ENCODE measurements around the gene DYSF.
A peak's percentile ranks its signal among the peaks of the same experiment; 100 is the strongest.

The DYSF gene

DNA sequence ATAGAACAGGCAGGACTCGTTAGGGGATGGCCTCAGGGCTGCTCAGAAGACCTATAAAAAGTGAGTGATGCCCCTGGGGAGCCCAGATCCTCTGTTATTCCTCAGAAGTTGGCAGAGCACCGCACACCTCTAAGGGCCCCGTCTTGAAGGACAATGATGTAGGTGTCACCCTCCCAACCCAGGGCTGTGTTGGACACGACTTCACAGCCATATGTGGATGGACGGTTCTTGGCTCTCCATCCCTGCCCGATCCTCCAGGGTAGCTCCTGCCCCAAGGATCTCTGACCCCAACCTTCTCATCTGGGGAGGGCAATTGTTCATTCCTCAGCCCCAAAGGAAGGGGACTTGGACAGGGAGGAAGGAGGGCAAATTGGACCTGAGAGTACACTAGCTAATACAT, 246.1 kb downstream of the DYSF start:
- no peak for DNase-seq

DNA sequence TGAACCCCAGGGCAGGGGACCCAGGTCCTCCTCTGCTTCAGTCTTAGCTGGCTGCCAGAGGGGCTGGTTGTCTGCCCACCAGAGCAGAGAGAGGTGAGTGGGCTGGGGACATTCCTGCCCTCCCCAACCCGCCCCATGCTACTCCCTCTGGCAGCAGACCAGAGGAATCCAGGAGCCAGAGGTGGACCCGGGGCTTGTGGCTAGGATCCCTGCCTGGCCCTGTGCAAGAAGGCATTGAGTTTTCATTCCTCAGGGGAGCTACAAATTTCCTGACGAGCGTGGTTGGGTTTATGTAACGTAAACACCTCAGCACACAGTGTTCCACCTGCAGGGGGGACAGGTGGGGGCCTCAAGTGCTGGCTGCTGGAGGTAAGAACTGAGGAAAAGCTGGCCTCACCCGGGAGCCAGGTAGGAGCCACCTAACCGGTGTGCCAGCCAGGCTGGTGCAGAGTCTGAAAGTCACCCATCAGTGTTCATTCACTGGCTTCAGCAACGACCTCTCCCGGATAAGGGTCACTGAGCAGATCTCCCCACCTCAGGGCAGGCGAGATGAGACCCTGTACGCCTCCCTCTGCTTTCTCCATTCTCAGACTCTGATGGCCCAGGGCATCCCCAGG, 246.8 kb downstream of the DYSF start:
- DNase-seq = peak; percentile 22

DNA sequence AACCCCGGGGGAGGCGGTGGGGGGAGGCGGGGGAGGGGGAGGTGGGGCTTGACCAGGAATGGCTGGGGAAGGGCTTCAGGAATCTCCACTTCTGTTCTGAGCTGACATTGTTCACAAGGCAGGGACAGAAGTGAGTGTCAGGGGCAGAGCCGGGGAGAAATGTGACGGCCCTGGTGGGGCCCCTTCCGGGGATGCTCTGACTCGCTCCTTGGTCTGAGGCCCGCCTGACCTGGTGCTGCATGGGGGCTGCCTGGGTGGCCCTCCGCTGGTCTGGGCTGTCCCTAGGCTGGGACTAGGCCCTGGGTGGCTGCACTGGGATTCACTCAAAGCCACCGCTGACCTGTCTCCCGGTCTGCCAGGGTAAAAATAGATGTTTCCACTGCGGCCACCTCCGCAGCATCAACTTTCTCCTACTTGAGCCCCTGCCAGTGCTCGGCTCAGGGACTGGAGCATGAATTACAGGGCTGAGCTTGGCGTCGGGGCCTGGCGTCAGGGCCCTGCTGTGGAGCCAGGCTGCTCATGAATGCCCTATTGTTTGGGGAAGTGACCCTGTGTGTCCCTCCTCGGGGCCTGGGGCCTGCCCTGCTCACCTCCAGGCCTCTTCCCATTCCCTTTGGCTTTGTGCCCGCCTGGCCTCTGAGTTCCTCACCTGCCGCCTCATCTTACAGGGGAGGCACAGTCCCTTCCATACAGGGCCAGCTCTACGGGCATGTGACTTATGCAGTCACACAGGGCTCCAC, 247.5 kb downstream of the DYSF start:
- no peak for DNase-seq

DNA sequence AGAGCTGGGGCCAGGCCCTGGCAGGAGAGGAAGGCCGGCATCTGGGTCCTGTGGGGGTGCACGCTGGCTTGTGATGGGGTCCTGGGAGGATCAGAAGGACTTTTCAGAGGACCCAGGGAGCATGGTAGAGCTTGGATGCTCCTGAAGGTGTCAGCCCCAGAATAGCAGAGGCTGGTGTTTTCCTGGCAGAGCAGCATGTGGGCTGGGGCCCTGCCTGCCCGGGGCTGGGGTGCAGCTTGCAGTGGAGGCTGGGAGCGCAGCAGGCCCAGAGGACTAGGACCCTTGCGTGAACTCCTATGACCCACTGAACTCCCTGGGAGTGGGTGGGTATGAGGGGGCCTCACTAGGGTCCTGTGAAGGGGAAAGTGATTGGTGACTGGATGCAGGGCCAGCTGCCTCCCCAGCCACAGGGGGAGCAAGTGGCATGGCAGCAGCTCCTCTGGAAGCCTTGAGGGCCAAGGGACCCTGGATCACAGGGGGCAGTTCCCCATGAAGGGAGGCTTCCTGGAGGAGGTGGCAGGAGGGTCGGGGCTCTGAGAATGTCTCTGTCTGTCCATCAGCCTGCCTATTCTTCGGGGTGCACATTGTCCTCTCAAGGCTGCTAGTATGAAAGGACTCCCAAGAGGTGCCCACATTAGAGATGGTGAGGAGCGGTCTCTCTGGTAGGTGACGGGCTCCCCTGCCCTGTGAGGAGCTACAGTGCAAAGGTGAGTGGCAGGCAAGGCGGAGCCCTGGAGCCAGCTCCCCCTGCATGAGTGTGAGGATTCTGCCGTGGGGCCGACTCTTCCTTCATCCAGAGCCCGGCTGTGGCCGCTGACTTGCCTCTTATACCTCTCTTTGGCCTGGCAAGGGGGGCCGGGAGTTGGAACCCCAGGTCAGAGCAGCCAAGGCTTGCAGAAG, 249.0 kb downstream of the DYSF start:
- no peak for DNase-seq

DNA sequence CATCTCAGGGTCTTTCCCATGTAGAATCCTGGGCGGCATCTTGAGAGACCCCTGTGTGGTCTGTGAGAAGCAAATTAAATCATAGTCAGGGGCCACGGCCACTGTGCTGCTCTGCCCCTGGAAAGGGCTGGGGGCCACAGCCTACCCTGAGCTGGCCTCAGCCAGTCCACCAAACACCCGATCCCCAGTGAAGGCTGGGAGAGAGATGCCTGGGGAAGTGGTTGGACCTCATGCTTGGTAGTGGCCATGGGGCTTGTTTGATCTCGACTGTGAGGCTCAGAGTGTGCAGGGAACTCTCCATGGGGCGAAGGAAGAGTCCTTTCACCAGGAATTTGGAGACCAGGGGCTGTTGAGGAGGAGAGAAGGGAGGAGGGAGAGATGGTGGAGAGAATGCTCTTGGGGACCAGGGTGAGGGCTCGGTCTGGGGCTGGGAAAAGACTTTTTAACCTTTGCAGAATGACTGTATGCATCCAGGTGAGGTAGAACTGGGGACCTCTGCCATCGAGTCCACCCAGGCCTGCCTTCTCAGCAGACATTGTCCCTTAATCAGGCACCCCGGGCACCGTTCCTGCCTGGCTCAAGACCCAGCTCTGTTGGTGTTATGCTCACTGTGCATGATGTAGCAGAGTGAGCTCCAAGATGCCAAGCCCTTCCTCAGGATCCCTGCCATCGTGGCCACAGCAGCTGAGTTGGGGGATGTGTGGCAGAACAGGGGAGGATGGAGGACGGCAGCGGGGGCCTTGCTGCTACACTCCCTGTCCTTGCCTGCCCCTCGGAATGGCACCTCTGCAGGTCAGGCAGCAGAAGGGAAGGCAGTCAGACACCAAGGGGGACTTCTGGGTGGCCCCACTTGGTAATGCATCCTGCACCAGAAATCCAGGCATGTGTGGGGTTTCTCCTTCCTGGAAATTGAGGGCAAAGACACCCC, 249.9 kb downstream of the DYSF start:
- no peak for DNase-seq

DNA sequence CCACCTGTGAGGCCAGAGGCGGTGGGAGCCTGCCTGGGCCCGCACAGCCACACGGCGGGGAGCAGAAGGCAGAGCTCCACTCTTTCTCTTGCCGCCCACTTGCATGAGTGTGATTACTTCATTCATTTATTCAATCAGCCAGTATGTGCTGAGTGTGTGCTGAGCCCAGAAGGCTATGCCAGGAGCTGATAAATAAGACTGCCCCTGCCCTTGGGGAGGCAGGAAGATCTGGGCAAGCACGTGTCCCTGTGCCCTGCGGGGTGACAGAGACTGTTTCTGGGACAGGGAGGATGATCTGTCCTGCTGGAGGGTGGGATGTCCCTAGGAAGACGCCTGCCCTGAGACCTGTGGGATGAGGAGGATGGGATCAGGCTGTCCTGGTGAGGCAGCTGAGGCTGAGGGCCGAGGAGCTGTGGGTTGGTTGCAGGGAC, 250.8 kb downstream of the DYSF start:
- no peak for DNase-seq

DNA sequence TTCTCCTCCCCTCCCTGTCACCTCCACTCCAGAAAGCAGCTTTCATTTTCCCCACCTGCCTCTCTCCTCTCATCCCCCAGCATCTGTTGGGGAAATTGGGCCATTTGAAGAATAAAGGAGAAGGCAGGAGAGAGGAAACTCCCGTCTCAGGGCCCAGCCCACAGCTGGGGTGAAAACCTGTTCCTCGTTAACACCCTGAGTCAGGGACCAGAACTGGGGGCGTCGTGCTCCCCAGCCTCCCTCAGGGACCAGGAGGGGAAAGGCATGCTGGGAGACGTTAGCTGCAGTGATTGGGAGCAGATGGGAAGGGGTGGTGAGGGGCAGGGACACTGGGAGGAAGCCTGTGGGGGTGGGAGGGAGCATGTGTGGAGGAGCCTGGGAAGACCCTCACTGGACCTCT, 251.3 kb downstream of the DYSF start:
- no peak for DNase-seq

DNA sequence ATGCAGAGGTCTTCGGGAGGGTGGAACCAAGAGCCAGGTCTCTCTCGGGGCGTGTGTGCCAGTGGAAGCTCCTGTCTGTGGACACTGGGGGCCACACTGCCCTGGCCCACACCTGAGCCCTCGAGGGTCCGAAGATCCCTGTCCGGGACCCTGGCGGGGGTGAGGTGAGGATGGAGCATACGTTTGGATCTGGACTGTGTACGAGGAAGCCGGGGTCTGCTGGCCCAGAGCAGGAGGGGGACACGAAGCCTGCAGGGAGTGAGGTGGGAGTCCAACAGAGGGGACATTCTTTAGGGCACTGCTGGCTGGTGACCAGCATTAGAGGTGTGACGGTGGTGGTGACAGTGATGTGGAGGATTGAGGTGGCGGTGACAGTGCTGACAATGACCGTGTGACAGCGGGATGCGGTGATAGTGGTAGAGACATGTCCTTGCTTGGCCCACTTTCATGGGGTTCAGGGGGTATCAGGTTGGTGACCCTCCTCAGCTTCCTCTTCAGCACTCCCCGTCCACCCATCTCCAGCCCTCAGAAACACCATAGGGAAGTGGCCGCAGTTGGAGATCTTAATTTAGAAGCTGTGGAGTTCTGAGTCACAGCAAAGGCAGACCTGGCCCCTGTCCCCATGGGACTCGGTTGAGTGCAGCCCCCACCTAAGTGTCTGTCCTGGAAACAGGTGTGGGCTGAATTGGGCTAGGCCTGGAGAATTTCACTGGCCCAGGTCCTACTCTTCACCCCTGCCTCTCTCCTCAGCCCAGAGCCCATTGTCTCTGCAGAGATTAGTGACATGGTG, 252.0 kb downstream of the DYSF start:
- no peak for DNase-seq

DNA sequence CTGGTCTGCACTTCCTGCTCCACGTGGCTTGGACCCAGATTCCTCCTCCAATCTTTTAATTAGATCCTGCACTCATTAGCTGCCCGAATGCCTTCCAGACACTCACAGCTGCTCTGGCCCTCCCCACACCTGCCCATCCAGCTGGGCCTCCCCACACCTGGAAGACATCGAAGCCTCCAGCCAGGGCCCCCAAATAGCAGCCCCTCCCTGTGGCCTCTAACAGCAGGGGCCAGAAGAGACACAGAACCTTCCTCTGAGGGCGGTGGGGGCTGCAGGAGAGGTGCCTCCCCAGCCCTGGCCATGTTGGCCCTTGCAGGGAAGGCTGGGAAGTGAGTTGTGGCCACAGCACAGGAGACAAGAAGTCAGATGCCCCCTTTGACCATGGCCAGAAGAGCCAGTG, 252.8 kb downstream of the DYSF start:
- no peak for DNase-seq

DNA sequence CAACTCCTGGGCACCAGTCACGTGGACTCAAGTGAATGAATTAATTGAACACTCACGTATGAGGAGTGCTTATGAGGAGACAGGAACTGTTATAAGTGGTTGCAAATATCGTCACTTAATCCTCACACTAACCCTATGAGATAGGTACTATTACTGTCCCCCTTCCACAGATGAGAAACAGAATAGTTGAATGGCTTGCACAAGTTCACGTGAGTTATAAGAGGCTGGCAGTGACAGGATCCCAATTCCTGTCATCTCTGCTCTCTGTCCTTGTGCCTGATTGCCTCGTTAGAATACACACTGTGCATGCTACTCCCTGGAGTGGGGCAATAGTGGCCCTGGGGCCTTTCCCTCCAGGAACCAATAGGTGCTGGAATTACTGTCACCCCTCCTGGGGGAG, 253.5 kb downstream of the DYSF start:
- no peak for DNase-seq

DNA sequence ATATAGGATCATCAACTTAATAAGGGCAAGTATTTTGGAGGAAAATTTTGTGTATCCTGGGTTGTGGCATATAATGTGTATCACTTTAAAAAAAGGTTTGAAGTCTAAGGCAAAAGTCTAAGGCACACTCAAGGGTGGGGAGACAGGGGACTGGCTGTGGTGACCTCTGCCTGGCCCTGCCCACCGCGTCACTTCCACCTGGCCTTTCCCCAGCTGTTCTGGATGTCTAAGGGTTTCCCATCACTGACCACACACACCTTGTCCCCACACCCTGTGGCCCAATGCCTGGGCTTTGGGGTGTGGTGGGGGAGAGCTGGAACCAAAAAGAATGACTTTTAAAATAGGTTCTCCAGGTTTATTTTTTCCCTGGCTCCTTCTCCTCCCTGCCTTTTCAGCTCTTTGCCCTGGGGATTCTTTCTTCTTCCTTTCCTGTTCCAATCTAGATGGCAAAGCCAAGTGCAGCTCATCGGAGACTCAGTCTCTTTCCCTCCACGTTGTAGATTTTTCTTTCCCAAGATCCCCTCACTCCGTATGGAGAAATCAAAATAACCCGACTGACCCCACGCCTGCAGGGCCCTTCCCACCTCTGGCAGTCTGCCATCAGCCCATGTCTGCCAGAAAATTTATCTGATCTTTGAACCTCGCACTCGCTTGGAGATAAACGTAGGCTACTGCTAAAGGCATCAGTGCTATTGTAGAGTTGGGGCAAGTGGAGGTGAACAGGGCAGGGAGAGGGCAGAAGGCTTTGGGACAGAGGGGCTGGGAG, 257.2 kb downstream of the DYSF start:
- DNase-seq = no peak

DNA sequence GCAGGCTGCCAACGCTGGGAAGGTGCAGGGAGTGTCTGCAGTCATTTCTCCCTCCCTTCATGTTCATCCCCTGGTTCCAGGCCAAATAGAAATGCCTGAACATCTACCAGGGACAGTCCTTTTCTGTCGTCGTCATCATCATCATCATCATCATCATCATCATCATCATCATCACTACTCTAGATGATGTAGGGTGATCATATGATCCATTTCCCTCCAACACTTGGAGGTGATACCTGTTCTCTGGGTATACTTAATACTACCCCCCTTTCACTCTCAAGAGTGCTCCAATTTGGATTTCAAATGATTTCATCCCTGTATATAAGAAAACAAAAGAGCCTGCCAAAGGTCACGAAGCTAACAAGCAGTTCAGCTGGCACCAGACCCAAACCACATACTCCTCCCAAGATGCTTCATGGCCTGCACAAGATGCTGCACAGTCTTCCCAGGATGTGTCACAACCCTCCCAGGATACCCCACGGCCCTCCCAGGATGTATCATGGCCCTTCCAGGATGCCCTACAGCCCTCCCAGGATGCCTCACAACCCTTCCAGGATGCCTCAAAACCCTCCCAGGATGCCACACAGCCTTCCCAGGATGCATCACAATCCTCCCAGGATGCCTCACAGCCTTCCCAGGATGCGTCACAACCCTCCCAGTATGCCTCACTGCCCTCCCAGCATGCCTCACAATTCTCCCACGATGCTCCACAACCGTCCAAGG, 257.9 kb downstream of the DYSF start:
- no peak for DNase-seq

DNA sequence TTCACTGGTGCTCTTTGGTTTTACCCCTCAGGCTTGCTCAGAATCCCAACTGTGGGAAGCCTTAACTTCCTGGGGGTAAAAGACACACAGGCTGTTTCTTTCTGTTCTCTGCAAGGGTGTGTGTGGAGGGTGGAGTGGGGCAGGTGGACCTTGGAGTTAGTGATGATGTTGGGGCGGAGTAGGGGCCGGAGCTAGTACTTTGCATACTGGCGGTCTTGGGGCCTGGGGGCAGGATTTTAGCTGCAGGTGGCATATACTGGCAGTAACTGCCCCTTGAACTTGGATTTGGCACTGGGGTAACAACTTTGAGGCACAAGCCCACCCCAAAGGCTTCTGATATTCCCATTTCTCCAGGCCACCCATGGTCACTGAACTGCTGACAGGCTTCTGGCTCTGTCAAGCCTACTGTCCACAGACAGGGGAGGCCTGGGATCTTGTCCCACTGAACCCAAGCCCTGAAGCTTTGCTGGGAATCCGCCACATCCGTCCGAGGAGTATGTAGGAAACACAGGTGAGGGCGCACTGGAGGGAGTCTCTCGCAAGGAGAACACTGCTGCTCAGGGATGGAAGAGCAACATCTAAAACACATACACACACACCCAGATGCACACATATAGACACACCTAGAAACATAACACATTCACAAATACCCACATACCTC, 258.9 kb downstream of the DYSF start:
- no peak for DNase-seq

DNA sequence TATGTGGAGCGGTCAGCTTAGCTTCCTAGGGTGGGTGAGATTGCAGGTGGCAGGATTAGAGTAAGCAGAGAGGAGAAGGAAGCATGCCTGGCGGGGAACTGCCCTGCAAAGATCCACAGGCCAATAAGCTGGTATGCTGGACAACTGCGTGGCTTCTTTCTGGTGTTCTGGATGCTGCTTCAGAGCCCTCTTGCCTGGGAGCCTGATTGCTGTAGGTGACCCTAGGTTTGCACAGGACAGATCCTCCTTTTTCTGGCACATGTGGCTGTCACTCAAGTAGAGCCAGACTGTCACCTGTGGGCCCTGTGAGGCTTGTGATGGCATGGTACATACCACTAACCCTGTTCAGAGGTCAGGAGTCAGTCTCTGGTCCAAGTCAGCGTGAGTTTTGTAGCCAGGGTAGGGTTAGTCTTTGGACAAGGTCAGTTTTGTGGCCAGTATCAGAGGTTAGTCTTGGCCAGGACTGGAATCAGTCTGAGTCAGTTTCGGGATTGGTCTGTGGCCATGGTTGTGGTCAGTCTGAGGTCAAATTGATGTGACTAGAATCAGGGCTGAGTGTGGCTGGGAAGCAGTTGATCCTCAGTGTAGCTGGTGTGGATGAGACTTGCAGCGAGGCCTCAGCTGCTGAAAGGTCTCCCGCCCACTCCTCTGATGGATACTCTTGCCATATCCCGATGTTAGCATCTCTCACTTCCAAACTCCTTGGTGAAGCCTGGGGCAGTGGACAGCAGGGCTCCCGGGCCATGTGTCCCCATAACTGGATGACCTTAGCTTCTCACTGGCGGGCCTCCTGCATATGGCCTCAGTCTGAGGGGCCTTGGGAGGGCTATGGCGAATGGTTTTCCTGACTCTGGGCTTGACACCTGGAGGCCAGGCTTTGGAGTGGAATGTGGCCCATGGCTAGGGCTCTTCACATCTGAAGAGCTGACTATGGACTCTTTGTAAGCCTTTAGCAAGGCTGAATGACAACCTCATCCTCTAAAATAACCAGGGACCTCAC, 260.5 kb downstream of the DYSF start:
- DNase-seq = no peak

DNA sequence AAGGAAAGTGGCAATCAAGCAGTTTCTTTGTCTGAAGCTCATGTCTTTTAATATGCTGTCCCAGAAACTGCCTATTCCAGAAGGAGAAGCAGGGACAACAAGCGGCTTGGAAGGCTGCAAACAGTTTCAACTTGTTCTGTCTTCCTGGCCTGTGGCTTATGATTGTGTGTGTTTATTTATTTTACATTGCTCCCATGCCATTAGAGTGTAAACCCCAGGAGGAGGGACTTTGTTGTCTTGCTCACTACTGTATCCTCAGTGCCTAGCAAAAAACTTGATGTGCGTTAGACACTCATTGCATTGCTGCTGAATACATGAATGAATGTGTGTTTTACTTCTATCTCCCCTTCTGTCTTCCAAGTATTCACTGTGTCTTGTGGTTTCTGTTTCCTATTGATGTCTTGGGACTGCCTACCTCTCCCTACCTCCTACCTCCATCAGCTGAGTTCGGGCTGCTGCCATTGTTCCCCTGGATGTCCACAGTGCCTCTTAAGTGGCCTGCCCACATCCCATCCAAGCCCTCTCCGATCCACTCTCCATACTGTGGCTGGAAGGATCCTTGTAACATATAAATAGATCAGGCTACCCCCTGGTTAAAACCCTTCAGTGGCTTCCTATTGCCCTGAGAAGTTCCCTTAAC, 261.4 kb downstream of the DYSF start:
- DNase-seq = no peak

DNA sequence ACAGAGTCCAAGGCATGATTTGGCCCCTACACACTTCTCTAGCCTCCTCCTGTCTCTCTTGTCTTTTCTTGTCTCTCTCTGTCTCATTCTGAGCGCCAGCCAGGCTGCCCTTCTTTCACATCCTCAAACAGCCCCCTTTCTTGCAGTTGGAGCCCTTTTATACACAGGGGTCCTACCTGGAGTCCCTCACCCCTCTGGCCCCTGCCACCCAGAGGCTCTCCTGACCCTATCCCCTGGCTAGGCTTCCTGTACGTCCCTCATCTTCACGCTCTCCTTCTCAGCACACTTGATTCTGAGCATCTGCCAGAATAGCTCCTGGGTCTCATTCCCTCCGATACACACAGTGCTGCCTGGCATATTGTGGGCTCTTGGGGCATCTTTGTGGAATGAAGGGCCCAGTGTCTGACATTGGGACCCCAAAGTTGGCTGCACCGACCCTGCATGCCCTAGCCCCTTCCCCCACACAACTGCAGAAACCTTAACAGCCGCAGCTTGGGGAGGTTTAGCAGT, 261.9 kb downstream of the DYSF start:
- DNase-seq = no peak

DNA sequence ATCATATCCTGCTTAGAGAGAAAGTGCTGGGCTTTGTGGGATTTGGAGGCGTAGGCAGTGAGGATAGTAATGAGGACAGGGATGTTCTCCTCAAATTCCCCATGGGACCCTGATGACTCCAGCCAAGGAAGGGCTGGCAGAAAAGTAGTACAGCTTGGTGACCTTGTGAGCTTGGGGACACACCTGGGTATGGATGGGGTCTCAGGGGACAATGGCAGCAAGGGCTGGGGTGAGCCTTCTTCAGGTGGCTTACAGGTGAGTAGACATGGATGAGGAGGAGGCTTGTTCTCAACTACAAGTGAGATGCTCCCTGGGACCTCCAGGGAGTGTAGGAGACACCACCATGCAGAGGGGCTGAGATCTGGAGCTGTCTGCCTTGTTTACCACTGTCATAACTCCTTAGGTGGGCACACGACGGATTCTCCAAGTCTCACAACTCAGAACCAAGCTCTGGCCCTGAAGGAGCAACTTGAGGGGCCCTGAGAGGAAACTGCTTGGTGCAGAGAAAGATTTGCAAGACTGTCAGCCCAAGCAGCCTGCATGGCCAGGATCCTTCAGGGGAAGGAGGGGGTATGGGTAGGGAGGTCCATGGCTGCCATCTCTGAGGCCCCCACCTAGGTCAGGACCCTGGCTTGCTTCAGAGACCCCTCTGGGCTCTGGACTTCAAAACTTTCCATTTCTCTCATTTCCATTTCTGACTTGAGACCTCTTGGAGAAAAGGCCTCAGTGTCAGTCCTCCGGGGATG, 262.8 kb downstream of the DYSF start:
- no peak for DNase-seq

All from DMS153 (cell line).